ENCODE data around the gene TMEM107. TPM values are rescaled to one million over a fixed set of nuclear protein-coding genes. Genes with fewer than 3 reads are reported as not detected.

Gene TMEM107
- total RNA-seq: 10 to 100 TPM; 25.0 to 25.3 TPM
- polyA plus RNA-seq: 10 to 100 TPM; 42.4 to 43.7 TPM

DNA sequence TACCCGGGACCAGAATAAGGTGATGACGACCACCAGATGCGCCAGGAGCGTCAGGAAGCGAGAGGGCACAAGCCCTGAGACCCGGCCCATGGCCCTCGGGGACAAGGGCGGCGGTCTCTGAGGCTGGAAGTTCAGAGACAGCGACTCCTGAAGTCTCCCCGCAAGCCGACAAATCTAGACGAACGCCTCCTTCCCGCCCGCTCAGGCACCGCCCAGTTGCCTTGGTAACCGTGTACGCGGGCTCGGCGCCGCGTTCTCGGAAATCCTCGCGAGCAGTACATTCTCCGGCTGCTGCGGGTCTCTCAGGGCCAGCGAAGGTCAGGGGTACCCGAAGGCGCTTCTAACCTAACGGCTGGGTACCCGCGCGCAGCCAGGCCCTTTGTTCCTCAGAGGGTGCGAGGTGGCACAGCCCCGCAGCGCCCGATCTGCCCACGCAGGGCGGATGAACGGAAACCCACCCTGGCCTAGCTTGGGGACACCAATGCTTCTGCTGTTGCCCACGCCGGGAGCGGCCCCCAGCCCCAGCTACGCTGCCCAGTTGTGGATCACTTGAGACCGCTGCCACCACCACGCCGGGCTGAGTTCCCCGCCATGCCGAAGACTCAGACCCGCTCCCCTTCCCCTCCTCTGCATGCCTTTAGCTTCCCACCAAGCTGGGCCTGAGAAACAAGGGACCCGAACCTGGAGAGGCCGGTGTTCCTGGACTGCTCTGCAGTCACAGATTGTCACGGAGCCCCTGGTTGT, at the start of gene TMEM107:
TMEM107 (minus strand) TSS at position 184 of the 744 bp plus-strand sequence; CDS start at position 90, 94 bp downstream.
- peak; percentile 85 to 90 (median 86) for DNase-seq
- peaks cover 0 to 5% of the 10 kb centered on the region in 2 donors for H3K36me3 Mint-ChIP-seq
- peak within 1 kb of the TSS; percentile 63 to 90 for H3K4me3 ChIP-seq (ENCODE audit: low read length in 2 of 2)
- H3K27ac ChIP-seq (ENCODE audit: low read depth, low read length): peak within 1 kb of the TSS; percentile 73
- H3K36me3 ChIP-seq (ENCODE audit: insufficient read depth, low read length): no peaks in the 10 kb centered on the region
- ChIA-PET POLR2A (ENCODE audit: partially characterized antibody) (interaction anchor here (1.1 to 26.2 kb wide), 10 partner anchors 10 to 71 kb away, joined by 3 to 1074 read pairs (median 8); partner anchors contain the start of genes ALOXE3, BORCS6, CTC1 and PER1), CTCF (ENCODE audit: partially characterized antibody) (interaction anchor here (0.8 to 2.3 kb wide), 6 partner anchors 9 to 124 kb away, joined by 3 to 7 read pairs (median 4); no protein-coding TSS in a partner anchor)
- peaks cover 33 to 57% (median 42%) of the 10 kb centered on the region in 4 donors for H3K4me1 Mint-ChIP-seq
- intact Hi-C loops (cut with micrococcal nuclease): loop anchor here (1.0 kb wide), 2 partner anchors 10 to 20 kb away; no protein-coding TSS in a partner anchor
- no peaks in the 10 kb centered on the region for H3K27me3 Mint-ChIP-seq
- H3K9me3 Mint-ChIP-seq: peaks cover 0 to 3% (median 0%) of the 10 kb centered on the region in 8 donors
- no peaks in the 10 kb centered on the region for H3K27me3 ChIP-seq (ENCODE audit: insufficient read depth, low read length)
- no peaks in the 10 kb centered on the region for H3K9me3 ChIP-seq (ENCODE audit: control insufficient read depth in 1 of 2, low read length in 2 of 2)
- H3K4me3 Mint-ChIP-seq: peak within 1 kb of the TSS; percentile 84 to 96 (median 92)
- H3K27ac Mint-ChIP-seq: peak within 1 kb of the TSS; percentile 98 to 100 (median 98)
- peaks cover 45% of the 10 kb centered on the region for H3K4me1 ChIP-seq (ENCODE audit: insufficient read depth, low read length)

DNA sequence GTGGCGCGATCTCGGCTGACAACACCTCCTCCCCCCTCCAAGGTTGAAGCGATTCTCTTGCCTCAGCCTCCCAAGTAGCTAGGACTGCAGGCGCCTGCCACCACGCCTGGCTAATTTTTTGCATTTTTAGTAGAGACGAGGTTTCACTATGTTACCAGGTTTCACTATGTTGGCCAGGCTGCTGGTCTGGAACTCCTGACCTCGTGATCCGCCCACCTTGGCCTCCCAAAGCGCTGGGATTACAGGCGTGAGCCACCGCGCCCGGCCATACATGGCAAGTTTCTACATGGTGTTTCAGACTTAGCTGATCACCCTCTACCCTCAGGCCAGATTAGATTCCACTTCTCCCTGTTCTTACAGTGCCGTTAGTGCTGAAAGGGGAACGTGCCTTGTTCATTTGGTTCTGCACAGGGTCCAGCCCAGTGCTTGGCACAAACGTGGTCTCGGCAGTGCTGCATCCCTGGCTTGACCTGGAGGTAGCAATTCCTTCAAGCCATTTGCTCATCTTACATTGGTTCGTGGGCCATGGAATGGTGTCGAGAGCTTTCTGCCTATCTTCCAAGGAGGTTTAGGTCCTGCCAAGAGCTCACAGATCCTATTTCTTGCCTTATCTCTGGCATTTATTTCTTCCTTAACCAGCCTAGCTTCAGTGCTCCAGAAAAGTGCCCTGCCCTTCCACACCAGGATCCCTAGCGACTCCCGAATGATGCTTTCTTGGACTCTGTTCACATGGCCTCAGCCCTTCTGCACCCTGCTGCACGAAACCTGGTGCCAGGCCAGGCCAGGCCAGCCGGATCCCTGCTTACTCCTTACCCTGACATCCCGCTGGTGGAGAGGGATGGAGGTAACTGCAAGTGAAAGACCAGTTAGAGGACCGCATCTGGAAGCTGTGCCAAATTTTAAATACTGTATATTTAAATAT, 49.0 kb upstream of the TMEM107 start:
- Histone ChIP-seq H3K4me3 (ENCODE audit: low read length in 2 of 2) (no peak overlapping the region), H3K36me3 (ENCODE audit: insufficient read depth, low read length) (peaks cover 32% of the 10 kb centered on the region), H3K9me3 (ENCODE audit: control insufficient read depth in 1 of 2, low read length in 2 of 2) (no peaks in the 10 kb centered on the region), H3K27ac (ENCODE audit: low read depth, low read length) (no peak overlapping the region), H3K27me3 (ENCODE audit: insufficient read depth, low read length) (no peaks in the 10 kb centered on the region), H3K4me1 (ENCODE audit: insufficient read depth, low read length) (peaks cover 44% of the 10 kb centered on the region)
- H3K36me3 Mint-ChIP-seq: peaks cover 35 to 67% of the 10 kb centered on the region in 2 donors
- intact Hi-C loops (cut with micrococcal nuclease): loop anchor here (5.0 kb wide), 1 partner anchor 157 kb away; the partner anchor contains the start of gene RPL26
- H3K4me3 Mint-ChIP-seq: peak overlapping the region; percentile 44 to 77 (median 56)
- ChIA-PET CTCF (ENCODE audit: partially characterized antibody) (interaction anchor here (0.7 to 6.6 kb wide), 10 partner anchors 19 to 124 kb away, joined by 3 to 72 read pairs (median 12); partner anchors contain the start of genes BORCS6, CTC1, PFAS and SLC25A35), POLR2A (ENCODE audit: partially characterized antibody) (interaction anchor here (0.6 to 14.6 kb wide), 20 partner anchors 9 to 640 kb away, joined by 3 to 611 read pairs (median 22); partner anchors contain the start of genes ALOXE3, AURKB, BORCS6 and CTC1)
- H3K4me1 Mint-ChIP-seq: peaks cover 37 to 78% (median 57%) of the 10 kb centered on the region in 4 donors
- peak overlapping the region in 6 of 7 donors; percentile 76 to 100 (median 85) for H3K27ac Mint-ChIP-seq
- H3K27me3 Mint-ChIP-seq: peaks cover 4 to 21% of the 10 kb centered on the region in 2 donors
- no peak for DNase-seq
- peaks cover 0 to 40% (median 2%) of the 10 kb centered on the region in 8 donors for H3K9me3 Mint-ChIP-seq

DNA sequence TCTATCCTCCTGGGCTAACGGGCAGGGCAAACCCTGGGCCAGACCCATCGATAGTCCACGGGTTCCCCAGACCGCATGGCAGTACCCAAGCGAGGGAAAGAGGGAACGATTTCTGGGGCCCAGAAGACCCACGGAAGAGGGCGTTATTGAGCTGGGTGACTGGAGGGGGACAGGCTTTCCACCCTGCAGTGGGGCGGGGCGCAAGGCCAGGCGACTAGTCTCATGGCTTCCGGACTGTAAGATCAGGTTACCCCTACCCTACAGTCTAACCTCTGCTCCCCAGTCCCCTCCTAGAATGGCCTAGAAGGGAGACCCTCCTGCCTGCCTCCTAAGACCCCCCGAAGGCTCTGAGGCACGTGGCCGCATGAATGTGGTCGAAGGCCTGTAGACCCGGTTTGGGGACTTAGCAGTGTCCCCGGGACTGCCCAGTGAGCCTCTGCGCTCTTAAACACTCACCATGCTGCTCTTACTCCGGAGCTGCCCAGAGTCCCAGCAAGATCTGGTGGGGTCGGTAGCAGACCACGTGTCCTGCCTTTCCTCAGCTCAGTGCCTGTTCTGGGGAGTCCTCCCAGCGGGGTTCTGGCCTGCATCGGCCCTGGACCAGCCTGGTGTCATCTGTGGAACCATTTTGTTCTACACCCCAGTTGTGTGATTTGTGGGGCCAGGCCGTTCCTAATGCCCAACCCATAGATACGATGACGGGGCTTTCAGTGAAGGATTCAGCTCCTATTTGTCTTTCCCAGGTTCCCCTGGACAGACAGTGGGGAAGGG, 47.4 kb upstream of the TMEM107 start:
- Mint-ChIP-seq H3K27me3 (peaks cover 4 to 21% of the 10 kb centered on the region in 2 donors), H3K4me1 (peaks cover 36 to 79% (median 64%) of the 10 kb centered on the region in 4 donors), H3K36me3 (peaks cover 28 to 59% of the 10 kb centered on the region in 2 donors), H3K27ac (peak overlapping the region; percentile 97 to 100 (median 98)), H3K9me3 (peaks cover 0 to 40% (median 2%) of the 10 kb centered on the region in 8 donors), H3K4me3 (peak overlapping the region; percentile 93 to 98 (median 94))
- H3K36me3 ChIP-seq (ENCODE audit: insufficient read depth, low read length): peaks cover 22% of the 10 kb centered on the region
- H3K9me3 ChIP-seq (ENCODE audit: control insufficient read depth in 1 of 2, low read length in 2 of 2): no peaks in the 10 kb centered on the region
- intact Hi-C loops (cut with micrococcal nuclease): loop anchor here (5.0 kb wide), 1 partner anchor 159 kb away; the partner anchor contains the start of gene RPL26
- CTCF ChIA-PET (ENCODE audit: partially characterized antibody): interaction anchor here (0.9 to 6.6 kb wide), 13 partner anchors 21 to 113 kb away, joined by 5 to 72 read pairs (median 12); partner anchors contain the start of genes ALOXE3, BORCS6, CTC1 and PFAS
- peak overlapping the region; percentile 63 to 99 for H3K4me3 ChIP-seq (ENCODE audit: low read length in 2 of 2)
- POLR2A ChIA-PET (ENCODE audit: partially characterized antibody): interaction anchor here (0.6 to 14.6 kb wide), 32 partner anchors 8 to 536 kb away, joined by 3 to 611 read pairs (median 20); partner anchors contain the start of genes ALOXE3, AURKB, BORCS6 and CTC1
- peak overlapping the region; percentile 89 for H3K27ac ChIP-seq (ENCODE audit: low read depth, low read length)
- no peaks in the 10 kb centered on the region for H3K27me3 ChIP-seq (ENCODE audit: insufficient read depth, low read length)
- peaks cover 51% of the 10 kb centered on the region for H3K4me1 ChIP-seq (ENCODE audit: insufficient read depth, low read length)
- DNase-seq: peak in 1 of 5 donors; percentile 68

DNA sequence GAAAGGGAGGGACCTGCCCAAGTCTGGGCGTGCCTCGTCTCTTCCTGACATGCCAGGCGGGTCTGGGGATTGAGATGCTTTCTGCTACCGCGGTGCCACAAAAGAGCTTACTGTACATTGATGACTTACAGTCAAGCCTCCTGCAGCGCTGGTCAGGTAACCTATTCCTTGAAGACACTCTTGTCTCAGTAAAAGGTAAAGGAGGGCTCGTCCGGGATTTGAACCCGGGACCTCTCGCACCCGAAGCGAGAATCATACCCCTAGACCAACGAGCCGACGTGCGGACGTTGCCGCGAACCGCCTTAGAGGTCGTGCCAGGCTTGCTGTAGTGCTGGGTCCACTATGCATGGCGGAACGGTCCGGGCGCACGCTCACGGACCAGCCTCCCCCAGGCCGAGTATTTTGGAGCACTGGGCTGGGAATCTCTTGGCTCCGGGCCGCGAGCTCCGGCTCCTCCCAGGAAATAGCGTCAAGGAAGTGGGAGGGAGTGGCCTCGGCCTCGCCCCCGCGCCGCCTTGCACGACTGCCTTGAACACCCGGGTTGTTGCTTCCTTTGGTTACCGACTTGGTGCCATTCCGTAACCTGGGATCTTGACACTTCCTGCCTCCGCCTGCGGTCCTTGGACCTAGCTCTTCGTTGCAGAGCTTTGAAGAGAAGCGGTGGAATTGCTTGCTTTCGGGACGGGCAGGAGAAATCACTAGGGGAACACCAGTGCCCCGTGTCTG, 46.6 kb upstream of the TMEM107 start:
- H3K4me3 ChIP-seq (ENCODE audit: low read length in 2 of 2): peak overlapping the region; percentile 63 to 99
- Mint-ChIP-seq H3K4me1 (peaks cover 36 to 85% (median 69%) of the 10 kb centered on the region in 4 donors), H3K27me3 (peaks cover 4 to 21% of the 10 kb centered on the region in 2 donors), H3K27ac (peak overlapping the region; percentile 97 to 100 (median 98)), H3K4me3 (peak overlapping the region; percentile 93 to 98 (median 94)), H3K36me3 (peaks cover 25 to 55% of the 10 kb centered on the region in 2 donors), H3K9me3 (peaks cover 0 to 40% (median 2%) of the 10 kb centered on the region in 8 donors)
- intact Hi-C loops (cut with micrococcal nuclease): loop anchor here (1.0 to 5.0 kb wide), 10 partner anchors 12 to 160 kb away; partner anchors contain the start of genes AURKB, RANGRF and RPL26
- peaks cover 15% of the 10 kb centered on the region for H3K36me3 ChIP-seq (ENCODE audit: insufficient read depth, low read length)
- peak; percentile 88 to 91 (median 90) for DNase-seq
- H3K27ac ChIP-seq (ENCODE audit: low read depth, low read length): peak overlapping the region; percentile 89
- POLR2A ChIA-PET (ENCODE audit: partially characterized antibody): interaction anchor here (0.6 to 14.6 kb wide), 37 partner anchors 9 to 675 kb away, joined by 3 to 611 read pairs (median 11); partner anchors contain the start of genes ALOXE3, AURKB, BORCS6 and CNTROB
- H3K27me3 ChIP-seq (ENCODE audit: insufficient read depth, low read length): no peaks in the 10 kb centered on the region
- CTCF ChIA-PET (ENCODE audit: partially characterized antibody): interaction anchor here (0.9 to 6.6 kb wide), 15 partner anchors 8 to 112 kb away, joined by 3 to 72 read pairs (median 12); partner anchors contain the start of genes ALOXE3, BORCS6, CTC1 and PFAS
- no peaks in the 10 kb centered on the region for H3K9me3 ChIP-seq (ENCODE audit: control insufficient read depth in 1 of 2, low read length in 2 of 2)
- H3K4me1 ChIP-seq (ENCODE audit: insufficient read depth, low read length): peaks cover 51% of the 10 kb centered on the region

DNA sequence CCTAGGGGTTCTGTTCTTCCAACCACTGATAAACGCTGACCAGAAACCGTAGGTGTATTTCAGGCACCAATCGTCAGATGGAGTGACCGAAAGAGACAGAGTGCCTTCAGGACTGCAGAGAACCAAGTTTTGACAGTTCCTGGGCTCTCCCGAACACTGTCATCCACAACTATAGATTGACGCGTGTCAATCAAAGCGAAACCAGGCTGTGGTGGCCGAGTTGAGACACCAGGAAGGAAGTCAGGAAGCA, 46.1 kb upstream of the TMEM107 start:
- ChIA-PET POLR2A (ENCODE audit: partially characterized antibody) (interaction anchor here (0.7 to 14.6 kb wide), 36 partner anchors 9 to 747 kb away, joined by 3 to 611 read pairs (median 15); partner anchors contain the start of genes ALOXE3, AURKB, BORCS6 and CNTROB), CTCF (ENCODE audit: partially characterized antibody) (interaction anchor here (1.2 to 6.6 kb wide), 18 partner anchors 8 to 143 kb away, joined by 3 to 72 read pairs (median 6); partner anchors contain the start of genes ALOXE3, AURKB, BORCS6 and CTC1)
- Mint-ChIP-seq H3K36me3 (peaks cover 20 to 50% of the 10 kb centered on the region in 2 donors), H3K27me3 (peaks cover 4 to 21% of the 10 kb centered on the region in 2 donors), H3K27ac (peak overlapping the region; percentile 97 to 100 (median 98)), H3K4me1 (peaks cover 33 to 80% (median 65%) of the 10 kb centered on the region in 4 donors), H3K4me3 (peak overlapping the region; percentile 93 to 98 (median 94)), H3K9me3 (peaks cover 0 to 35% (median 2%) of the 10 kb centered on the region in 8 donors)
- Histone ChIP-seq H3K36me3 (ENCODE audit: insufficient read depth, low read length) (peaks cover 10% of the 10 kb centered on the region), H3K9me3 (ENCODE audit: control insufficient read depth in 1 of 2, low read length in 2 of 2) (no peaks in the 10 kb centered on the region), H3K27me3 (ENCODE audit: insufficient read depth, low read length) (no peaks in the 10 kb centered on the region), H3K4me1 (ENCODE audit: insufficient read depth, low read length) (peaks cover 51% of the 10 kb centered on the region), H3K4me3 (ENCODE audit: low read length in 2 of 2) (peak overlapping the region; percentile 63 to 99), H3K27ac (ENCODE audit: low read depth, low read length) (peak overlapping the region; percentile 89)
- DNase-seq: peak in 1 of 5 donors; percentile 91
- intact Hi-C loops (cut with micrococcal nuclease): loop anchor here (1.0 to 5.0 kb wide), 10 partner anchors 12 to 160 kb away; partner anchors contain the start of genes AURKB, RANGRF and RPL26
